ENCODE results near the gene AFMID. TPM values are rescaled to one million over a fixed set of nuclear protein-coding genes. Genes with fewer than 3 reads are reported as not detected.

The AFMID gene
- total and polyA plus RNA-seq, 2 of the 13 experiments (the other 11 are each of a cell fraction or from before 2014, with no cell fraction given) = 249 to 270 TPM

- TF ChIP-seq ZFP91 (CRISPR knock-in tag; IDR thresholded peaks at IDR 0.05; ENCODE audit: borderline replicate concordance) (peak; percentile 29; the same call in 1 of the 2 replicates), PAXIP1 (CRISPR knock-in tag; conservative IDR thresholded peaks at IDR 0.05) (0 out of 2 replicates have a peak, but pooled peaks have one; percentile 18), ZNF782 (CRISPR knock-in tag; IDR thresholded peaks at IDR 0.05; ENCODE audit: borderline replicate concordance) (no peak), ZNF687 (CRISPR knock-in tag; IDR thresholded peaks at IDR 0.05) (peak; percentile 28; the same call in 1 of the 2 replicates), ZNF543 (CRISPR knock-in tag; IDR thresholded peaks at IDR 0.05) (0 out of 2 replicates have a peak, but pooled peaks have one; percentile 34), POLR2A (IDR thresholded peaks at IDR 0.05; ENCODE audit: insufficient read depth in 1 of 2, low read depth in 2 of 2, low read length in 2 of 2) (peak; percentile 12 to 39; a peak in 1 of 4 replicates), AGO1 (IDR thresholded peaks at IDR 0.05; ENCODE audit: low read depth, low read length, poor library complexity, severe bottlenecking) (peak; percentile 47), UBTF (CRISPR knock-in tag; IDR thresholded peaks at IDR 0.05) (peak; percentile 2; the same call in 1 of the 2 replicates)
Measured at GRCh38 chr17:78172249-78173051, 14.7 kb upstream of the AFMID start (continued).

All from HepG2 (cell line).